Measurements from ENCODE around the gene C13orf46. TPM values are rescaled to one million over a fixed set of nuclear protein-coding genes. Genes with fewer than 3 reads are reported as not detected.

The C13orf46 gene
- polyA plus RNA-seq, 1 donor (not counting 4 experiments of a cell fraction or from before 2014, with no cell fraction given), result not detected

- no peaks in the 10 kb centered on the region for H4K20me1 ChIP-seq (ENCODE audit: control insufficient read depth, extremely low read depth, insufficient read depth, low read length)
- DNase-seq (ENCODE audit: low read depth, low spot score) (no peak), FAIRE-seq (no peak)
- no peak overlapping the region for H3K4me3 ChIP-seq (ENCODE audit: control insufficient read depth in 2 of 3, extremely low read depth in 1 of 3, insufficient read depth in 2 of 3, low read depth in 1 of 3, low read length in 3 of 3)
- no peak overlapping the region for H2AFZ ChIP-seq (ENCODE audit: control insufficient read depth, low read length)
- no peaks in the 10 kb centered on the region for H3K36me3 ChIP-seq (ENCODE audit: control insufficient read depth in 2 of 2, extremely low read depth in 1 of 2, insufficient read depth in 2 of 2, low read length in 2 of 2)
- H3K4me1 ChIP-seq (ENCODE audit: control insufficient read depth, extremely low read depth, insufficient read depth, low read length), result peaks cover 17% of the 10 kb centered on the region
- no peak overlapping the region for H3K9ac ChIP-seq (ENCODE audit: control insufficient read depth, extremely low read depth, insufficient read depth, low read length)
- no peaks in the 10 kb centered on the region for H3K9me3 ChIP-seq (ENCODE audit: control insufficient read depth, low read depth, low read length)
- peaks cover 28% of the 10 kb centered on the region for H3K27me3 ChIP-seq (ENCODE audit: control insufficient read depth, extremely low read depth, insufficient read depth, low read length)
- peak overlapping the region; percentile 58 for H3K4me2 ChIP-seq (ENCODE audit: control insufficient read depth, extremely low read depth, insufficient read depth, low read depth, low read length)
- dilution Hi-C loops (cut with MboI; ENCODE audit: extremely low pct_ligation_motif_present, low sequenced_read_pairs), result no loop called here
- TF ChIP-seq EZH2 (IDR thresholded peaks at IDR 0.05; ENCODE audit: low read length) (no peak), CTCF (optimal IDR thresholded peaks at IDR 0.05 in 1 of 3, IDR thresholded peaks at IDR 0.05 in 1 of 3, conservative IDR thresholded peaks at IDR 0.05 in 1 of 3; ENCODE audit: extremely low read depth in 1 of 3, insufficient read depth in 2 of 3, low read length in 3 of 3) (no peak)
- no peak overlapping the region for H3K27ac ChIP-seq (ENCODE audit: control insufficient read depth, insufficient read depth, low read length)
- H3K9me1 ChIP-seq (ENCODE audit: control insufficient read depth, extremely low read depth, insufficient read depth, low read length), result no peaks in the 10 kb centered on the region
- H3K79me2 ChIP-seq (ENCODE audit: control insufficient read depth, insufficient read depth, low read length), result no peaks in the 10 kb centered on the region
Observed at GRCh38 chr13:113928685-113929627, 44.9 kb downstream of the C13orf46 start.

GRCh38 chr13:113927661-113928581 is 46.0 kb downstream of the C13orf46 start:
- no peaks in the 10 kb centered on the region for H3K9me3 ChIP-seq (ENCODE audit: control insufficient read depth, low read depth, low read length)
- dilution Hi-C loops (cut with MboI; ENCODE audit: extremely low pct_ligation_motif_present, low sequenced_read_pairs), result no loop called here
- no peak overlapping the region for H2AFZ ChIP-seq (ENCODE audit: control insufficient read depth, low read length)
- peak overlapping the region in 1 of 3 experiments; percentile 18 for H3K4me3 ChIP-seq (ENCODE audit: control insufficient read depth in 2 of 3, extremely low read depth in 1 of 3, insufficient read depth in 2 of 3, low read depth in 1 of 3, low read length in 3 of 3)
- H3K36me3 ChIP-seq (ENCODE audit: control insufficient read depth in 2 of 2, extremely low read depth in 1 of 2, insufficient read depth in 2 of 2, low read length in 2 of 2), result no peaks in the 10 kb centered on the region
- peak; percentile 95 for FAIRE-seq
- H3K27ac ChIP-seq (ENCODE audit: control insufficient read depth, insufficient read depth, low read length), result no peak overlapping the region
- peak overlapping the region; percentile 6 for H3K9ac ChIP-seq (ENCODE audit: control insufficient read depth, extremely low read depth, insufficient read depth, low read length)
- H3K4me2 ChIP-seq (ENCODE audit: control insufficient read depth, extremely low read depth, insufficient read depth, low read depth, low read length), result peak overlapping the region; percentile 58
- H3K79me2 ChIP-seq (ENCODE audit: control insufficient read depth, insufficient read depth, low read length), result no peaks in the 10 kb centered on the region
- H4K20me1 ChIP-seq (ENCODE audit: control insufficient read depth, extremely low read depth, insufficient read depth, low read length), result no peaks in the 10 kb centered on the region
- H3K27me3 ChIP-seq (ENCODE audit: control insufficient read depth, extremely low read depth, insufficient read depth, low read length), result peaks cover 28% of the 10 kb centered on the region
- H3K9me1 ChIP-seq (ENCODE audit: control insufficient read depth, extremely low read depth, insufficient read depth, low read length), result no peaks in the 10 kb centered on the region
- peak; percentile 74 for DNase-seq (ENCODE audit: low read depth, low spot score)
- TF ChIP-seq CTCF (optimal IDR thresholded peaks at IDR 0.05 in 1 of 3, IDR thresholded peaks at IDR 0.05 in 1 of 3, conservative IDR thresholded peaks at IDR 0.05 in 1 of 3; ENCODE audit: extremely low read depth in 1 of 3, insufficient read depth in 2 of 3, low read length in 3 of 3) (no peak), EZH2 (IDR thresholded peaks at IDR 0.05; ENCODE audit: low read length) (no peak)
- peaks cover 17% of the 10 kb centered on the region for H3K4me1 ChIP-seq (ENCODE audit: control insufficient read depth, extremely low read depth, insufficient read depth, low read length)
